Effector CD4-positive, alpha-beta T cell (primary cell): ENCODE measurements around the gene SOD2.
"Not testable (repeated sequence)": the region's sequence is repeated elsewhere in the genome, so short reads cannot be mapped to it uniquely, and the experiment has no call there.

ENCODE experiments used
- DNase-seq: peaks from one replicate; pipeline ENCODE4 v3.0.0-alpha.2; 2020

The SOD2 gene

GRCh38 chr6:159680104-159680503, 12.9 kb downstream of the SOD2 start:
- no peak for DNase-seq

GRCh38 chr6:159679091-159680077, 13.7 kb downstream of the SOD2 start:
- DNase-seq, result no peak

GRCh38 chr6:159678574-159678973, 14.5 kb downstream of the SOD2 start:
- DNase-seq, result no peak

DNA sequence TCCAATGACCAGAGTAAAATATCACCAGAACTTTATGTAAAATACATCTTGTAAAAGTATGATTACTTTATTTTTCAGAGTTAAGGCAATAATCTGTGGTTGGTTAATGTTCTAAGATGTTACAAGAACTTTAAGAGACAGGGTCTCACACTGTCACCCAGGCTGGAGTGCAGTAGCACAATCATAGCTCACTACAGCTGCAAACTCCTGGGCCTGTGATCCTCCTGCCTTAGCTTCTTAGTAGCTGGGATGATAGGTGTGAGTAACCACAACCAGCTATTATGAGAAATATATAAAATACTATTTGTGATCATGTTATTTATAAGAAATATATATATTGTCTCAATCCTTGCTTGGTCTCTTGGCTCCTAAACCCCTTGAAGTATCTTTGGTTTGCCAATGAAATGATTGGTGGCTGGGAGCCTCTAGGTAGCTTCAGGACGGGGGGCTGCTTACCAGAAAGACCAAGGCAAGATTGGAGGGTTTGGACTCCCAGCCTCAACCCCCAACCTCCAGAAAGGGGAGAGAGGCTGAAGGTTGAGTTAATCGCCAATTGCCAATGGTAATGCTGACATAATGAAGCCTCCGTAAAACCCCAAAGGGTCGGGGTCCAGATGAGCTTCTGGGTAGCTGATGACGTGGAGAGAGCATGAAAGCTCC, 15.4 kb downstream of the SOD2 start:
- no peak for DNase-seq

DNA sequence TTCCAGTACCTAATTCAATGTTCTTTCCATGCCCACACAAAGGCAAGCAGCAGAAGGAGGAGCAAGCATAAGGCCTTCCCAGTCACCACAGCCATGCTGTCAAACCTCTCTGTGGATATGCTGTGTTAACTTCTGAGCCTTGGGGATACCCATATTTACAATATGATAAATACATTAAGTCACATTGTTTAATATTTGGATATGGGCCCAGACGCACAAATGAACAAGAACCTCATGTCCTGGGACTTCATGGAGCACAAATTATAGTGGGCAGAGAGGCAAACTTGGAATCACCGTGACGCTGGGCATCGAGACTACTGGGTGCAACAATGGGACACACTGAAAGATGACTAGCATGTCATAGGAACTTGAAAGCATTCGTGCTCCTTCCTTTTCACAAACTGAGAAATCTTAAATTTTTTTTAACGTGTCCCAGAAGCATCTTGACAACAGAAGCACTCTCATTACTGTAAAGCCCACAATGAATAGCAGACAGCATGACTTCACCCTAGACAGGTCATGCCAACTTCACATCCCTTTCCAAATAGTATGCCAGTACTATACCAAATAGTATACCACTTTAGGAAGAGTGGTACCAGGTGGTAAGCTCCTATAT, 16.0 kb downstream of the SOD2 start:
- no peak for DNase-seq

DNA sequence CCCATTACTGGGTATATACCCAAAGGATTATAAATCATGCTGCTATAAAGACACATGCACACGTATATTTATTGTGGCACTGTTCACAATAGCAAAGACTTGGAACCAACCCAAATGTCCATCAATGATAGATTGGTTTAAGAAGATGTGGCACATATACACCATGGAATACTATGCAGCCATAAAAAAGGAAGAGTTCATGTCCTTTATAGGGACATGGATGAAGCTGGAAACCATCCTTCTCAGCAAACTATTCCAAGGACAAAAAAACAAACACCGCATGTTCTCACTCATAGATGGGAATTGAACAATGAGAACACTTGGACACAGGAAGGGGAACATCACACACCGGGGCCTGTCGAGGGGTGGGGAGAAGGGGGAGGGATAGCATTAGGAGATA, 16.8 kb downstream of the SOD2 start:
- DNase-seq, result not testable (repeated sequence)

- no peak for DNase-seq
Observed at GRCh38 chr6:159665868-159666635, 27.0 kb downstream of the SOD2 start.

GRCh38 chr6:159663368-159663889, 29.6 kb downstream of the SOD2 start:
- not testable (repeated sequence) for DNase-seq

GRCh38 chr6:159661977-159662376, 31.1 kb downstream of the SOD2 start:
- not testable (repeated sequence) for DNase-seq

GRCh38 chr6:159655409-159655988, 37.5 kb downstream of the SOD2 start:
- DNase-seq, result no peak

- peak; percentile 7 for DNase-seq
Observed at GRCh38 chr6:159654483-159655098, 38.5 kb downstream of the SOD2 start.

- DNase-seq, result no peak
Observed at GRCh38 chr6:159650314-159650713, 42.7 kb downstream of the SOD2 start.

DNA sequence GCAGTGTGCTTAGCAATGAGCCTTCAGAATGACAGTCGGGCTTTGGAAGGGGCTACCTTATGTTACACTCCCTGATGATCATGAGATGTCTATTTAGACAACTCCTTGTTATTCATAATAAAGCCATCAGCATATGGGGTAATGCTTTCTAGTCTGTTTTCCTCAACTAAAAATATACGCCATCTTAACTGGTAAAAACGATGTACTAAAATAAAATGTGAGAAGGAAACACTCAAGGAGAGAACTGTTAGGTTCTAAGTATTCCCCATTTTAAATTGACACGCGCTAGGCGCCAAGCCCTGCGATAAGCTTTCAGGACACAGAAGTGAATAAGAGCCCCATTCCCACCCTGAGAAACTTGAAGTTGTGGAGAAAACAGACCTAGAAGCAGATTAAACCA, 43.6 kb downstream of the SOD2 start:
- DNase-seq, result no peak

GRCh38 chr6:159646733-159647132, 46.3 kb downstream of the SOD2 start:
- no peak for DNase-seq

DNA sequence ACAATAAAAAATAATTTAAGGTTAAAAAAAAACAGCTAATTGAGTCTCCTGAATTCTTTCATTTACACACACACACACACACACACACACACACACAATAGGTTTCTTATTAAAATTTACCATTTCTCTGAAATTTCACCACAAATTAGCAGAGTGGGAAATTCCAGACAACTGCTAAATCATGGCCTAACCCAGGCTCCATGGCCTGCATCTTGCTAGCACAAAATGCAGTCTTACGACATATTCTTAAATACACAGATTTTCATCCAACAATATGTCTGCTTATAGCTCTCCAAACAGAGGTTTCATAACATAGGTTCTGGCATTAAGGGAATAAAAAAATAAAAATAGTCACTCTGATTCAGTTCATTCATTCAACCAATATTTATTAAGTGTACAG, 46.9 kb downstream of the SOD2 start:
- DNase-seq, result no peak

DNA sequence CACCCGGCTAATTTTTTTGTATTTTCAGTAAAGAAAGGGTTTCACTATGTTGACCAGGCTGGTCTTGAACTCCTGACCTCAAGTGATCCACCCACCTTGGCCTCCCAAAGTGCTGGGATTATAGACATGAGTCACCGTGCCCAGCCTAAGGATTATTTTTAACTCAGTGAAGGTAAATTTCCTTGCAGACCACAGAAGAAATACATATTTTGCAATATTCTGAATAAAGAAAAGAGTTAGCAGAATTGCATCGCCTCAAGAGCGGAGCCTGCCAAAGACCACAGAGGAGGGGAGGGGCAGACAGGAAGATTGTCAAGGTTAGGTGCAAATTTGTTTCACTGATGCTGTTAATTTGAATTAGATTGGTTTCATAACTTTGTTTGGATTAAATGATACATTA, 47.4 kb downstream of the SOD2 start:
- no peak for DNase-seq
